ENCODE results near the gene RAB40B.
"Not testable (repeated sequence)": the region's sequence is repeated elsewhere in the genome, so short reads cannot be mapped to it uniquely, and the experiment has no call there.

RAB40B gene

DNA sequence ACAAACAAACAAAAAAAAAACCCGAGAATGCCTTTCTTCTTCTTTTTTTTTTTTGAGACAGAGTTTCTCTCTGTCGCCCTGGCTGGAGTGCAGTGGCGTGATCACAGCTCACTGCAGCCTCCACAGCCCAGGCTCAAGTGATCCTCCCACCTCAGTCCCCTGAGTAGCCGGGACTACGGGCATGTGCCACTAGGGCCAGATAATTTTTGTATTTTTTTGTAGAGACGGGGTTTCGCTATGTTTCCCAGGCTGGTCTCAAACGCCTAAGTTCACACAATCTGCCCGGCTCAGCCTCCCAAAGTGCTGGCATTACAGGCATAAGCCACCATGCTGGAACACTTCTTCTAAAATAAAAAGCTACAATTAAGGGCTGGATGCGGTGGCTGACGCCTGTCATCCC is 33.3 kb downstream of the RAB40B start:
- no peak for DNase-seq

DNA sequence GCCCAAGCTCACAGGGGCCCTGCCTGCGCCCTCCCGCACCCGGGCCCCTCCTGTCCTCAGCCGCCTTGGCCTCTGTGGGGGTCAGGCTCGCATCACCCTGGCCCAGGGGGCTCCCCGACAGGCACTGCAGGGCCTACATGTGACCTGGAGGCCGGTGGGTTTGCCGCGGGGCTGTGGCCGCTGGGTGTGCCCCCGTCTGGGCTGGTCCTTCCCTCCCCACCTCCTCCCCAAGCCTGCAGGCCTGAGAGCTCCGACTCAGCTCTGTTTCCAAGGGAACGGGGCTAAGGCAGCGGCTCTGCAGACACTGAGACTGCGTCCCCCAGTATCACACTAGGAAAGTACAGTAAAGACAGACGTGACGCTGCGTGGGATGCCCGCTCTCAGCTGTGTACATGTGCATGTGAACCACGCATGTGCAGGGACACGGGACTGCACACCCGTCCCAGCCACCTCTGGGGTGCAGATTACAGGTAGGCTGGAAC is 33.8 kb downstream of the RAB40B start:
- DNase-seq, result no peak

DNA sequence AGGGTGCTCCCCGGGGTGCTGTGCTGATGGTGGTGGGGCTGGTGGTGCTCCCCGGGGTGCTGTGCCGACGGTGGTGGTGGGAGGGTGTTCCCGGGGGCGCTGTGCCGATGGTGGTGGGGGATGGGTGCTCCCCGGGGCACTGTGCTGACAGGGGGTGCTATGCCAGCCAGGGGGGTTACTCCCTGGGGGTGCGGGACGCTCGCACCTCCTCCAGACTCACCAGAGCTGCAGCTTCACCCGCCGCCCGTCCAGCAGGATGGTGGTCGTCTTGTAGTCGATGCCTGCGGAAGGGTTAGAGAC is 34.3 kb downstream of the RAB40B start:
- no peak for DNase-seq

DNA sequence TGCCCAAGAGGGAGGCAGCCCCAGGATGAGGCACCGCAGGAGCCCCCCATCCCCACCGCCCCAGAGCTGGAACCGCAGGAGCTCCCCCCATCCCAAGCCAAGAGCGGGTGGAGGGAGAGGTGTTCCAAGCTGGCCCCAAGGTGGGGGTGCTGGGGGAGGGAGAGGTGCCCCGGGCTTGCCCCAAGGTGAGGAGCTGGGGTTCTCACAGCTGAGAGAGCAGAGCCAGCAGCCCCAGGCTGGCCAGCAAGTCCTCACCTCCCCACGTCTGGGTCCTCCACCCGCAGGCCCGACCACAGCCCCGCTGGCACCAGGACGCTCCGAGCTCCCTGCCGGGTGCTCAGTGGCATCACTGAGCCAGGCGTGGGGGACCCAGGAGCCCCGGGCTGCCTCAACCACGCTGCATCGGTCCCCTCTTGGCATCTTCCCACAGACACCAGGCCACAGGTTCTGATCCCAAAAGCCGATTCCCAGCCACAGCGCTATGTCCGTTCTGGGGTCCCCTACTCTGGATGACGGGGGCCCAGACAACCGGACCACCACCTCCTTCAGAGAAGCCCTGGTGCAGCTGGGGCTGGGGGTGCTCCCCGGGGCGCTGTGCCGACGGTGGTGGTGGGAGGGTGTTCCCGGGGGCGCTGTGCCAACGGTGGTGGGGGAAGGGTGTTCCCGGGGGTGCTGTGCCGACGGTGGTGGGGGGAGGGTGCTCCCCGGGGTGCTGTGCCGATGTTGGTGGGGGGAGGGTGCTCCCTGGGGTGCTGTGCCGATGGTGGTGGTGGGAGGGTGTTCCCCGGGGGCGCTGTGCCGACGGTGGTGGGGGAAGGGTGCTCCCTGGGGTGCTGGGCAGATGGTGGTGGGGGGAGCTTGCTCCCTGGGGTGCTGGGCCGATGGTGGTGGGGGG is 34.9 kb downstream of the RAB40B start:
- DNase-seq, result no peak

DNA sequence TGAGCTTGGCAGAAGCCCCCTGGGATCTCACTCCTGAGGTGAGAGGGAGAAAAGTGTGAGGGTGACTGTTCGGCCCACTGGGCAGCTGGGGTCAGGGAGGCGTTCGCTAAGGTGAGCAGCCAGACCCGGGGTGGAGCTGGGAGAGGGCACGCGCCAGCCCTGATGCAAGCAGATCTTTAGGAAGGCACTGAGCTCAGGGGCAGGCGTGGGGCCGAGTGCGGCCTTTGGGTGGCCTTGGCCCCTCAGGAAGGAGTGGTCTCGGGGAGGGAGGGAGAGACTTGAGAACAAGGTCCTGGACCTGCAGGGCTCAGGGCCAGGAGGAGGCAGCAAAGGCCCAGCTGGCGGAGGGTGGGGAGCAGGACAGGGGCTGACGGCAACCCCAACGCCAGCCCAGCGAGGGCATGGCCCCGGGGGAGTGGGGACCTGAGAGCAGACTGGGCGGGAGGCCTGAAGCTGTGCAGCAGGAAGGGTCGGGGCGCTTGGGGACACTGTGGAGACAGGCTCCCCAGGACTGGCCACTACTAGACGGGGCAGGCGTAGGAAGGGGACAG is 35.7 kb downstream of the RAB40B start:
- no peak for DNase-seq

DNA sequence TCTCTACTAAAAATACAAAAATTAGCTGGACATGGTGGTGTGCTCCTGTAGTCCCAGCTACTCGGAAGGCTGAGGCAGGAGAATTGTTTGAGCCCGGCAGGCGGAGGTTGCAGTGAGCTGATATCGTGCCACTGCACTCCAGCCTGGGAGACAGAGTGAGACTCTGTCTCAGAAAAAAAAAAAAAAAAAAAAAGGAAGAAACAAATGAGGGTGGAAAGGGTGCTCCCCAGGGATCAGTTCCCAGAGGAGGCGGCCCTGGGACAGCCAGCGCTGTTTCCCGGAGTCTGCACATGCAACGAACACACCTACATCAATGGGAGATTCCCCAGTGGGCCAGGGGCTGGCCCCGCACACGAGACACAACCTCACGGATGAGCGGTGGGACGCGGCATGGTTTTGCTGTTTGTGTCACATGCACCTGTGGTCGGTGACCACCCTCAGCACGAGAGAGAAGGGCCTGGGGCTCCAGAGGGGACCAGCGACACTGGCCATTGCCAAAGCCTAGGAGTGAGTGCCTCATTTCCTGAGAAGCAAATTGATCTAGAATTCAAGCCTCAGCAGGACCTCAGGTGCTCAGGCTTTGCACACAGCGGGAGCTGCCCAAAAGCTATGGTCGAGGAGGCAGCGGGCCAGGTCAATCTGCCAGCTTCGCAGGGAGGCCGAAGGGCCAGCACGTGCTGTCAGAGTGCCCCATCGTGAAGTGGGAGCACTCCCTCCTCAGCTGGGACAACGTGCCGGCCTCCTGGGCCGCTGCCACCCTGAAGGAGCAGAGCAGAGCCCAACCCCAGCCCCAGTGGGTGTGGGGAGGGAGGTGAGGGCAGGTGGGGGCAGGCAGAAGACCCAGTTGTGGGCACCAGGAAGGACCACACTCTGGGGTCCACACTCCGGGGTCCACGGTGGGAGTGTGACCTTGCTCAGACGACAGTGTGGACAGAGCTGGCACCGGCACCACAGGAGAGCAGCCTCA is 36.5 kb downstream of the RAB40B start:
- DNase-seq, result no peak

DNA sequence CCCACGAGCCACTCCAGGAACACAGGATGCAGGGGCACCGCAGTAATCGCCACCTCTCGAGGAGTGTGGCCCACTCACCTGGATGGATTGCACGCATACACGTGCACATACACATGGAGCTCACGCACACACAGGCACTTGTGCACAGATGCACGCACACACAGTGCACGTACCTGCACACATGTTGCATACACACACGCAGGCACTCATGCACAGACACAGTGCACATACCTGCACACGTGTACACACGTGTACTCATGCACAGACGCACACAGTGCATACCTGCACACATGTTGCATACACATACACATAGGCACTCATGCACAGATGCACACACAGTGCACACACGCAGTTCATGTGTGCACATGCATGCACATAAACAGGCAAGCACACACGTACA is 38.6 kb downstream of the RAB40B start:
- no peak for DNase-seq

DNA sequence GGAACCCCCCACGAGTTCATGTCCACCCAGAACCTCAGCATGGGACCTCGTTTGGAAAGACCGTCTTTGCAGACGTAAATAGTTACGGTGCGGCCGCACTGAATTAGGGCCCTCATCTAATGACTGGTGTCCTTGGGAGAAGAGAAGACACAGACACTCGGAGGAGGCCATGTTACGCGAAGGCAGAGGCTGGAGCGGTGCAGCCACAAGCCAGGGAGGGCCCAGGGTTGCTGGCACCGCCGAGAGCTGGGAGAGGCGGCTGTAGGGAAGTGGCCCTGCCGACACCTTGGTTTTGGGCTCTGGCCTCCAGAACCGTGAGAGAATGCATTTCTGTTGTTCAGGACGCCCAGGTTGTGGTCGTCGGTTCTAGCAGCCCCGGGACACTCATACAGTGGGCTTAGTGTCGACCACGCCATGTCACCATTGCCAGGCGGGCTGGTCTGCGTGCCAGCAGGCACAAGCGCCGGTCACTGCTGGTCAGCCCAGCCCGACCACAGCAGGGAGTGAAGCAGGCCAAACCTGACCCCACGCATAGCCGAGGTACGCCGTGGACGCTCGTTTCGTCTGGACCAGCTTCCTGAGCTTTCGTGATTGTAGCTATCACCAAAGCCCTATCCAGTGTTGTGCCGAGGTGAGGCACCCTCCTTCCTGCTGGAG is 39.6 kb downstream of the RAB40B start:
- no peak for DNase-seq

DNA sequence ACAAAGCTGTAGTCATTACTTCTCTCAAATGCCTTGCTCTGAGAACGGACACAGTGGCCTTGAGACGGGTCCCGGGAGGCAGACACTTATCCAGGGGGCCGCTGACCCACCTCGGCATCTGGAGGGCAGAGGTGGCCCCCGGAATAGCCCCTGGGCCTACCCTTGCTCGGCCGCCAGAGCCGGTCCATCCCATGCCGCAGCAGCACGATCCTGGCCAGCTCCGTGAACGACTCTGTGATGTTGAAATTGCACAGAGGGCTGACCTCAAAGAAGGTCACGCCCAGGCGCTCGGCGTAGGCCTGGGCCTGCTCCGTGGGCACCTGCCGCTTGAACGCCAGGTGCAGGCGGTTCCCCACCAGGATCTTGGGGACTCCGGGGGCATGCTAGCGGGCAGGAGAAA is 40.2 kb downstream of the RAB40B start:
- DNase-seq, result no peak

DNA sequence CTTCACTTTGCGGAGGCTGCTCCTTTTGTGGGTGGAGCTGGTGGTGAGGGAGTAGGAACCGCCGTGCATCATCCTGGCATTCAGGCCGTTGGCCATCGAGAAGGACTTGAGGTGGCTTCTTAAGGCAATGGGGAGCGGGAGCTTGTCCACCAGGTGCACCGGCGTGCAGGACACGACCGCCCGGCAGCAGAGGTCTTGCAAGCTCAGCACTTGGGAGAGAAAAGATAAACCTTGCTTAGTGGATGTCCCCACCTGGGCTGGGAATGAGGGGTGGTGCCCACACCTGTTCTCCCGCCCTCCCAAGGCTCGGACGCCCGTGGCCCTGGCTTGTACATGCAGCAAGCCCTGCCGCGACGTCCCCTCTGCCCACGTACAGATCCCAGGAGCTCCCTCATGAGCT is 40.6 kb downstream of the RAB40B start:
- no peak for DNase-seq

DNA sequence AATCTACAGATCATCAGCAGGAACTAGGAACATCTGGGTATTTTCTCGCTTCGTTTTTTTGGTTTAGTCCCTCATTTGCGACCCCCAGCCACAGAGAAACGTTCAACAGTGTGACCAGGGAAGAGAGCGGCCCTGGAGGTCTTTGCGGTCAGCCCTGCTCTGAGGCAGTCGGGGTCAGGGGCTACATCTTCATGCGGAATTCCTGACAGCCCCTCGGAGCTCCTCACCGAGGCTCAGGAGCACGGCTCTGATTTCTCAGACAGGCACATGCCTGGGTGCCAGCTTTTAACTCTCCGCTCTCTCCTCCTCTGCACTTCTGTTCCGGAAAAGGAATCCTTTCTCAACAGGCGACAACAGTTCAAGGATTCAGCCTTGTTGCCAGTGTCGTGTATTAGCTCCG is 42.2 kb downstream of the RAB40B start:
- no peak for DNase-seq

DNA sequence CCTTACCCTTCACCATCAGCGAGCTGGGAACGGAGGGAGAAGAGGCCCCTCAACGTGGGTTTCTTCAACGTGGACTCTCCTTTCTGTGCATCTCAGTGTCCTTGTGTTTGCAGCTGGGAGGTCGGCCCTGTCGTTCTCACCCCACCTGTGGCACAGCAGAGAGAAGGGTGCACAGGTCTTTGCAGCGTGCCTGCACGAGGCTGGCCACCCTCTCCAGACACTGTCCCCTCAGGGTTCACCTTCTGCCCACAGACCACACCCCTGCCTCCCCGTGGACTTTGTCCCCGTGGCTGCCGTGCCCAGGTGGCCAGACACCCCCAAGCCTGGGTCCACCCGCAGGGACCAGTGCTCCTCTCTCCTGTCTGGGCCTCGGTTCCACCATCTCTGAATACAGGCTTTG is 43.0 kb downstream of the RAB40B start:
- no peak for DNase-seq

DNA sequence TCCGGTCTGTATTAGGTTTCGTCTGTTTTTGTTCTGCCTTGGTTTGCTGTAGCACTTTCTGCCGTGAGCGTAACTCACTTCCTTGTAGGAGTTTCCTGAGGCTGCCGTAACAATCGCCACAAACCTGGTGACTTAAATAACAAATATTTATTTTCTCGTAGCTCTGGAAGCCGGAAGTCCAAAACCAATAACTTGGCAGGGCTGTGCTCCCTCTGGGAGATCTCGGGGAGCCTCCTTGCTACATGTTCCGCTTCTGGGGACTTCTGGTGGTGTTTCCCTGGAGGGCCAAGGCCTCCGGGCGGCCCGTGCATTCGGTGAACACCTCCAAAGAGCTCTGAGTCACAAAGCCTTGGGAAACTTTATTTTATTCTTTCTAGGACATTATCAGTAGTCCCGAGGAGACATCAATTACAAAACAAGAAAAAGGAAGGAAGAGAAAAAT is 43.4 kb downstream of the RAB40B start:
- DNase-seq, result no peak

DNA sequence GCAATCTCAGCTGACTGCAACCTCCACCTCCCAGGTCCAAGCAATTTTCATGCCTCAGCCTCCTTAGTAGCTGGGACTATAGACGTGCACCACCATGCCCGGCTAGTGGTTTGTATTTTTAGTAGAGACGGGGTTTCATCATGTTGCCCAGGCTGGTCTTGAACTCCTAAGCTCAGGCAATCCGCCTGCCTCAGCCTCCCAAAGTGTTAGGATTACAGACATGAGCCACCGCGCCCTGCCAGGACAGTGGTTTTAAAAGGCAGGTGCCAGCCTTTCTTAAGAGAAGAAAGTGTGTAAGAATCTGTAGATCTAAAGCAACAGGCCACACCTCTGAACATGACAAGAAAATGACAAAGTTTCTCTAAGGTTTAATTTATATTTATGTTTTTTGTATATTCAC is 43.9 kb downstream of the RAB40B start:
- DNase-seq, result not testable (repeated sequence)

DNA sequence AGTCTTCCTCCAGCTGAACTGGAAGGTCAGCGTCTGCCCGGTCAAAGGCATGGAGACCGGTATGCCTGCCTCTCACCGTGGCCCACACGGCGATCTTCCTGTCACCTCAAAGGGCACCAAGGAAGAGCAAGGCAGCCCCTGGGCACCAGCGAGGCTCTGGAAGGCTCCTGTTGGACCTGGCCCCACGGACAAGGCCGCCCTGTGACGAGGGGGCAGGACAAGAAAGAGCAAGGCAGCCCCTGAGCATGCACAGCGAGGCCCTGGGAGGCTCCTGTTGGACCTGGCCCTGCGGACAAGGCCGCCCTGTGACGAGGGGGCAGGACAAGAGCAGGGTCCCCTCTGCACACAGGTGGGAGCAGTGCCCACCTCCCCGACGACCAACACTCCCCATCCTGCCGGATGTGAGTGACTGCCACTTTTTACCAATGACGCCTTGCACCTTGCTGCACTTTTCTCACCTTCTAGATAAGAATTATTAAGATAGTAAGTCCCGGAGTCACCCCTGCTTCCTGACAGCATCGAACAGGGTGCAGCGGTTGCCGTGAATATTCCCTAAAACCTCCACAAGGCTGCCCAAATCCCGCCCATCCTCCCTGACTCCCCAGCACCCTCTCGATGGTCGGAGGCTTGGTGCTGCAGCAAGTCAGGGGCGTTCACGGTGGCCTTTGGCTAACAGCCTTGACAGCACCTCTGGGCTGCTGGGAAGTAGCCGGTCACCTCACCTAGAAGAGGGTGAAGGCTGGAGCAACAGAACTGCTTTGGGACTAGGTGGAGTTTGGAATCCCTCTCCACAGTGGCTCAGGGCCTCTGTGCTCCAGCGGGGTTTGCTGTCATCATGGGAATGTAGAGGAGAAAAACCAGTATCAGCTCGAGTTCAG is 44.6 kb downstream of the RAB40B start:
- DNase-seq, result no peak

DNA sequence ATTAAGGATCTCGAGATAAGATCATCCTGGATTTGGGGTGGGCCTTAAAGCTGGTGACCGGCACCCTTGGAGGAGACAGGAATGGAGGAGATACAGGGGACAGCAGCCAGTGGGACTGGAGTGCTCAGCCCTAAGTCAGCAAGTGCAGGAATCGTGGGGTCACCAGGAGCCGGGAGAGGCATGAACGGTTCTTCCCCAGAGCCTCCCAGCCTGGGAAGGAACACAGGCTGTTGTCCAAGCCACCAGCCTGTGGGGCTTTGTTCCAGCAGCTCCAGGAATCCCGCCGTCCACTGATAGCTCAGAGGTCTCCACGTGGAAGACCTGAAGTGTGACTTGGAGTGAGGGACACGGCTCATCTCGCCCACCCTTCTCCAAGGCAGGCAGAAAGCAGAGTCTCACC is 47.8 kb downstream of the RAB40B start:
- no peak for DNase-seq

DNA sequence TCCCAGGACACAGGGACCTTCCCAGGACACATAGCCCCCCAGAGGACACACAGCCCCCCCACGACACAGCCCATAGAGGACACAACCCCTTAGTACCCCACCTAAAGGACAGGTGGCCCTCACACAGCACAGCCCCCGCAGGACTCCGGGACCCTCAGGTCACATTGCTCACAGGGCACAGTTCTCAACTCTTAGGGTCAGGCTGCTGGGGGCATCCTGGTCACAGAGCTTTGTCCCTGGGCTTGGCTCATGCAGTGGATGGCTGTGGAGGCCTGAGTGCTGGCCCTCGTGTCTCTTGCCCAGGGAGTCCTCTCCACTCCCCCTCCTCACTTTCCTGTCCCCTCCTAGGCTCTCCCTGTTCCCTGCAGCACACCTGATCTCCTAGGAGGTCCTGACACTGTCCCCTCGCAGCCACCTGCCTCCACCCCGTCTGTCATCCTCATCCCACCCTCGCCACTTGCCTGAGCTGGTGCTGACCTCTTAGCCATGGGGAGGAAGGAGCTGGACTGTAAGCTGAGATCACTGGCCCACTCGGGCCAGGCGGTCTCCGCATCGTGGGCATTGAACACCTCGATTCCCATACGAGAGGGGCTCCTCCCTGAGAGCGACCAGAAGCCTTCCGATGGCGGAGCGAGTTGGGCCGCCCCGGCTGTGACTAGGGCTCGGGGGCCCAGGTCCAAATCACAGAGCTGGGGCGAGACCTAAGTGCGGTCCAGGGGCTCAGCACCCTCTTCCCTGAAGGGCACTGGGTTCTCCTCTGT is 48.8 kb downstream of the RAB40B start:
- no peak for DNase-seq

DNA sequence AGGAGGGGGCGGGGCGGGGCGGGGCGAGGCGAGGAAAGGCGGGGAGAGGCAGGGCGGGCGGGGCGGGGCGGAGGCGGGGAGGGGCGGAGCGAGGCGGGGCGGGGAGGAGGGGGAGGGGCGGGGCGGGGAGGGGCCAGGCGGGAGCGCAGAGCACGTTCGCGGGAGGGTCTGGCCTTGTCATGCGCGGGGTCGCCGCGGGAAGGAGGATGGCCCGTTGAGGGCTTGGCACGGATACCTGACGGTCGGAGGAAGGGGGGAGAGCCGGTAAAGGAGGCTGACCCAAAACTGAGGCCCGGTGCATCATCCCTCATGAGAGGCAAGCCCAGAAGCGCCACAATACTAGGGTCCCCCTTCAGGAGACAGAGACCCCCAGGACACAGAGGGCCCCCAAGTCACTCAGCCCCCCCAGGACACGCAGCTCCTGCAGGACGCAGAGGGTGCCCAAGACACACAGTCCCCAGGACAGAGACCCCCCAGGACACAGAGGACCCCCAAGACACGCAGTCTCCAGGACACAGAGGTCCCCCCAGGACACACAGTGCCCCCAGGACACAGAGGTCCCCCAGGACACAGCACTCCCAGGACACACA is 49.7 kb downstream of the RAB40B start:
- no peak for DNase-seq

DNA sequence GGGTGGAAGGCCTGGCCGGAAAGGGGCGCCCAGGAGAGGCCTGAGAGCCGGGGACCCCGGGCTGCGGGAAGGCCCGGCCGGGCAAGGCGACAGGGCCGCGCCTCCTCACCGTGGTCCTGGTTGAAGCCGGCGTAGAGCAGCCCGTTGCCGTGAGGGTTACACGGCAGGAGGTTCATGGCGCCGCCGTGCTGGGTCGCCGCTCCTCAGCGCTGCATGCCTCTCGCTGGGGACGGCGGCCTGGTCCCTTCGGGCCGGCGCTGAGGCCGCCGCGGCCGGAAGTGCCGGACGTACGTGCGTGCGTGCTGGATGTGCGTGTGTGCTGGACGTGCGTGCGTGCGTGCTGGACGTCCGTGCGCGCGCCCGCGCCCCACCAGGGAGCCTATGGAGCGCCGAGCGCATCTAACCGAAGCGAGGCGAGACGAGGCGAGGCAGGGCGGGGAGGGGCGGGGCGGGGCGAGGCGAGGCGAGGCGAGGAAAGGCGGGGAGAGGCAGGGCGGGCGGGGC is 50.3 kb downstream of the RAB40B start, which contains the start of gene WDR45B:
WDR45B (minus strand) TSS at position 280 of the 504 bp plus-strand sequence; CDS start at position 176, 104 bp downstream.
- peak; percentile 97 for DNase-seq

DNA sequence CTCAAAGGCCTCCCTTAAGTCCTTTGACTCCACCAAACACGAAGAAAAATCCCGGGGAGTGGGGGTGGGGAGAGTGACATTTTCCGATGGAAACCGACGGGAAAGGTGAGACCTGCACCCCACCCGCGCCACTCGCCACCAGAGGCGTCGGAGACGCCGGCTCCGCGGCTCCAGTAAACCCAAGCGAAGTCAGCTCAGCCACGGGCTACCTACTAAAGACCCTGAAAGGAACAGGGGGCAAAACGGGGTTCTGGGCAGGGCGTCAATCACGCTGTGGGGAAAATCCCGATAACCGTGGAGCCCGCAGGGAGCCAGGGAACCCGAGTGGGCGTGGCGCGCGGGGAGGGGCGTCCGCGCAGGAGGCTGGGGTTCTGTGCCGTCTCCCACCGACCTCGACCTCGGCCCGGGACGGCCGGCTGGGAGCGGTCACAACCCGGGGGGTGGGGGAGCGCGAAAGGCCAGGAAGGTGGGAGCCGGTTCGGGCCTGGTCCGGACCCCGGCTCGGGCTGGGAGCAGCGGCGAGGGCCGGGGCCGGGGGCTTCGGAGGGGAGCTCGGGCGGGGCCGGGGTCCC is 50.8 kb downstream of the RAB40B start:
- no peak for DNase-seq

All from NCI-H226 (cell line).